ENCODE results near the gene GAS2. TPM values are rescaled to one million over a fixed set of nuclear protein-coding genes. Genes with fewer than 3 reads are reported as not detected.
A peak's percentile ranks its signal among the peaks of the same experiment; 100 is the strongest.

GAS2 gene
- polyA plus RNA-seq, 1 donor from 2014 or later = 8.0 TPM

DNA sequence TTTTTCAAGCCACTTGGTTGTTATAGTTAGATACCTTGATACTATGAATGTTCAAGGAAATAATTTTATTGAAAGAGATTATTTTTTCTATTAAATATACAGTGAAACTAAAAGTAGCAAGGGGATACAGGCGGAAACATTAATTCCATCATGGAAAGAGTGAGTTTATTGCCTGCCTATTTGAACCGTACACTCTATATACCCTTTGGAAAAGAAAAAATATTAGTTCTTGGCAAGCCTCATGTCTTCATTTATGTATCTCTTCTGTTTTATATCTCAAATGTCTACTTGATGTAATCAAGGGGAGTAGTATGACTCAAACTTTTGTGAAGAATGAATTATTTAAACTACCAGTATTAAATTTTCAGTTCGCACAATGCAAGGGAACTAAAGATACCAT, 54.0 kb downstream of the GAS2 start:
- H3K9me3 ChIP-seq (ENCODE audit: low read length) = no peaks in the 10 kb centered on the region
- no peak overlapping the region for H3K9ac ChIP-seq (ENCODE audit: low read length)
- no peak overlapping the region for H3K4me3 ChIP-seq (ENCODE audit: low read length)
- no peaks in the 10 kb centered on the region for H4K20me1 ChIP-seq (ENCODE audit: insufficient read depth)
- H3F3A ChIP-seq (ENCODE audit: insufficient read depth, low read length, poor library complexity, severe bottlenecking) = no peaks in the 10 kb centered on the region
- no peaks in the 10 kb centered on the region for H3K79me2 ChIP-seq (replicated peaks; ENCODE audit: insufficient read depth, low read length)
- TF ChIP-seq EZH2 (IDR thresholded peaks at IDR 0.05; ENCODE audit: borderline replicate concordance, insufficient read depth, low read length, poor library complexity, severe bottlenecking) (no peak), TAF1 (IDR thresholded peaks at IDR 0.05; ENCODE audit: low read depth) (no peak), MXI1 (conservative IDR thresholded peaks at IDR 0.05; ENCODE audit: poor library complexity, severe bottlenecking) (no peak), CTCF (IDR thresholded peaks at IDR 0.05; ENCODE audit: poor library complexity, severe bottlenecking) (no peak), RAD21 (conservative IDR thresholded peaks at IDR 0.05) (no peak), POLR2AphosphoS5 (IDR thresholded peaks at IDR 0.05) (no peak), SMC3 (conservative IDR thresholded peaks at IDR 0.05; ENCODE audit: poor library complexity) (no peak), EP300 (conservative IDR thresholded peaks at IDR 0.05; ENCODE audit: poor library complexity, severe bottlenecking) (no peak)
- TF ChIP-seq, protein P1, sequence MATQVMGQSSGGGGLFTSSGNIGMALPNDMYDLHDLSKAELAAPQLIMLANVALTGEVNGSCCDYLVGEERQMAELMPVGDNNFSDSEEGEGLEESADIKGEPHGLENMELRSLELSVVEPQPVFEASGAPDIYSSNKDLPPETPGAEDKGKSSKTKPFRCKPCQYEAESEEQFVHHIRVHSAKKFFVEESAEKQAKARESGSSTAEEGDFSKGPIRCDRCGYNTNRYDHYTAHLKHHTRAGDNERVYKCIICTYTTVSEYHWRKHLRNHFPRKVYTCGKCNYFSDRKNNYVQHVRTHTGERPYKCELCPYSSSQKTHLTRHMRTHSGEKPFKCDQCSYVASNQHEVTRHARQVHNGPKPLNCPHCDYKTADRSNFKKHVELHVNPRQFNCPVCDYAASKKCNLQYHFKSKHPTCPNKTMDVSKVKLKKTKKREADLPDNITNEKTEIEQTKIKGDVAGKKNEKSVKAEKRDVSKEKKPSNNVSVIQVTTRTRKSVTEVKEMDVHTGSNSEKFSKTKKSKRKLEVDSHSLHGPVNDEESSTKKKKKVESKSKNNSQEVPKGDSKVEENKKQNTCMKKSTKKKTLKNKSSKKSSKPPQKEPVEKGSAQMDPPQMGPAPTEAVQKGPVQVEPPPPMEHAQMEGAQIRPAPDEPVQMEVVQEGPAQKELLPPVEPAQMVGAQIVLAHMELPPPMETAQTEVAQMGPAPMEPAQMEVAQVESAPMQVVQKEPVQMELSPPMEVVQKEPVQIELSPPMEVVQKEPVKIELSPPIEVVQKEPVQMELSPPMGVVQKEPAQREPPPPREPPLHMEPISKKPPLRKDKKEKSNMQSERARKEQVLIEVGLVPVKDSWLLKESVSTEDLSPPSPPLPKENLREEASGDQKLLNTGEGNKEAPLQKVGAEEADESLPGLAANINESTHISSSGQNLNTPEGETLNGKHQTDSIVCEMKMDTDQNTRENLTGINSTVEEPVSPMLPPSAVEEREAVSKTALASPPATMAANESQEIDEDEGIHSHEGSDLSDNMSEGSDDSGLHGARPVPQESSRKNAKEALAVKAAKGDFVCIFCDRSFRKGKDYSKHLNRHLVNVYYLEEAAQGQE (IDR thresholded peaks at IDR 0.05; ENCODE audit: borderline replicate concordance) = no peak
- H3K4me2 ChIP-seq (ENCODE audit: low read length) = no peak overlapping the region
- H3K27ac ChIP-seq (ENCODE audit: low read length) = no peak overlapping the region
- no peaks in the 10 kb centered on the region for H3K36me3 ChIP-seq (ENCODE audit: insufficient read depth, low read length)
- H2AFZ ChIP-seq (ENCODE audit: low read depth, low read length) = no peak overlapping the region
- no peaks in the 10 kb centered on the region for H3K27me3 ChIP-seq (ENCODE audit: insufficient read depth, low read depth, low read length)
- H3K9me2 ChIP-seq (ENCODE audit: insufficient read depth, low read length) = no peaks in the 10 kb centered on the region

DNA sequence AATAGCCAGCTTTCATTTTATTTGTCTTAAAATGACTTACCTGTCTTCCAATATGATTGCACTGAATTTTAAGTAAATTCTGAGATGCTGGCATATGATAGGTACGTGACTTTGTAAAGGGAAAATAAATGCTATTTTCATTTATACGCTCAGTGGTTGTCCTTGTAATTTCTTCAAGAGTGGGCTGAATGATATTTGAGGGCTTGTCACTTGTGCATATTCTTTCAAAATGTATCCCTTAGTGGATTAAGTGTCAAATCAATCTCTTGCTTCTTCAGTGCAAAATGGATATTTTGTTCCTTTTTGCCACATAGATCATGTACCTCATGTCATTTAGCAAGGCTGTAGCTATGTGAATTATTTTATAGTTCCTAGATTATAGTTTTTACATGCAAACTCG, 56.9 kb downstream of the GAS2 start:
- Histone ChIP-seq H3K36me3 (ENCODE audit: insufficient read depth, low read length) (no peaks in the 10 kb centered on the region), H3K4me3 (ENCODE audit: low read length) (no peak overlapping the region), H3K9me2 (ENCODE audit: insufficient read depth, low read length) (no peaks in the 10 kb centered on the region), H4K20me1 (ENCODE audit: insufficient read depth) (no peaks in the 10 kb centered on the region), H3K9me3 (ENCODE audit: low read length) (no peaks in the 10 kb centered on the region), H3K27ac (ENCODE audit: low read length) (peak overlapping the region; percentile 69), H3K9ac (ENCODE audit: low read length) (no peak overlapping the region), H2AFZ (ENCODE audit: low read depth, low read length) (no peak overlapping the region), H3K27me3 (ENCODE audit: insufficient read depth, low read depth, low read length) (no peaks in the 10 kb centered on the region), H3K4me2 (ENCODE audit: low read length) (peak overlapping the region; percentile 13), H3K79me2 (replicated peaks; ENCODE audit: insufficient read depth, low read length) (no peaks in the 10 kb centered on the region), H3F3A (ENCODE audit: insufficient read depth, low read length, poor library complexity, severe bottlenecking) (no peaks in the 10 kb centered on the region)
- TF ChIP-seq TAF1 (IDR thresholded peaks at IDR 0.05; ENCODE audit: low read depth) (no peak), POLR2AphosphoS5 (IDR thresholded peaks at IDR 0.05) (peak; percentile 77), EZH2 (IDR thresholded peaks at IDR 0.05; ENCODE audit: borderline replicate concordance, insufficient read depth, low read length, poor library complexity, severe bottlenecking) (no peak), MXI1 (conservative IDR thresholded peaks at IDR 0.05; ENCODE audit: poor library complexity, severe bottlenecking) (no peak), EP300 (conservative IDR thresholded peaks at IDR 0.05; ENCODE audit: poor library complexity, severe bottlenecking) (peak; percentile 96), SMC3 (conservative IDR thresholded peaks at IDR 0.05; ENCODE audit: poor library complexity) (peak; percentile 6), RAD21 (conservative IDR thresholded peaks at IDR 0.05) (peak; percentile 17), CTCF (IDR thresholded peaks at IDR 0.05; ENCODE audit: poor library complexity, severe bottlenecking) (no peak)
- TF ChIP-seq, protein P1 (IDR thresholded peaks at IDR 0.05; ENCODE audit: borderline replicate concordance) = peak; percentile 70

All from neural cell (in vitro differentiated cells).